ENCODE results near the gene WDR91.

The WDR91 gene

DNA sequence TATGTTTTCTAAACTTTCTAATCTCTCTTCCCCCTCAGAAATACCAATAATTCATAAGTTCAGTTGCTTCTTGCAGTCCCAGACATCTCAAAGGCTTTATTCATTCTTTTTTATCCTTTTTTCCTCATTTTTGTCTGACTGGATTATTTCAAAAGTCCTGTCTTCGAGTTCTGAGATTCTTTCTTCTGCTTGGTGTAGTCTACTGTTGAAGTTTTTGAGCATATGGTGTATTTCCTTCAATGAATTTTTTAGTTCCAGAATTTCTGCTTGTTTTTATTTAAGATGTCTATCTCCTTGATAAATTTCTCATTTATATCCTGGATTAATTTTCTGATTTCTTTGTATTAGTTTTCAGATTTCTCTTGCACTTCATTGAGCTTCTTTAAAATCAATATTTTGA is 55.0 kb downstream of the WDR91 start:
- TF ChIP-seq, protein P1, sequence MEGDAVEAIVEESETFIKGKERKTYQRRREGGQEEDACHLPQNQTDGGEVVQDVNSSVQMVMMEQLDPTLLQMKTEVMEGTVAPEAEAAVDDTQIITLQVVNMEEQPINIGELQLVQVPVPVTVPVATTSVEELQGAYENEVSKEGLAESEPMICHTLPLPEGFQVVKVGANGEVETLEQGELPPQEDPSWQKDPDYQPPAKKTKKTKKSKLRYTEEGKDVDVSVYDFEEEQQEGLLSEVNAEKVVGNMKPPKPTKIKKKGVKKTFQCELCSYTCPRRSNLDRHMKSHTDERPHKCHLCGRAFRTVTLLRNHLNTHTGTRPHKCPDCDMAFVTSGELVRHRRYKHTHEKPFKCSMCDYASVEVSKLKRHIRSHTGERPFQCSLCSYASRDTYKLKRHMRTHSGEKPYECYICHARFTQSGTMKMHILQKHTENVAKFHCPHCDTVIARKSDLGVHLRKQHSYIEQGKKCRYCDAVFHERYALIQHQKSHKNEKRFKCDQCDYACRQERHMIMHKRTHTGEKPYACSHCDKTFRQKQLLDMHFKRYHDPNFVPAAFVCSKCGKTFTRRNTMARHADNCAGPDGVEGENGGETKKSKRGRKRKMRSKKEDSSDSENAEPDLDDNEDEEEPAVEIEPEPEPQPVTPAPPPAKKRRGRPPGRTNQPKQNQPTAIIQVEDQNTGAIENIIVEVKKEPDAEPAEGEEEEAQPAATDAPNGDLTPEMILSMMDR (IDR thresholded peaks at IDR 0.05): no peak

DNA sequence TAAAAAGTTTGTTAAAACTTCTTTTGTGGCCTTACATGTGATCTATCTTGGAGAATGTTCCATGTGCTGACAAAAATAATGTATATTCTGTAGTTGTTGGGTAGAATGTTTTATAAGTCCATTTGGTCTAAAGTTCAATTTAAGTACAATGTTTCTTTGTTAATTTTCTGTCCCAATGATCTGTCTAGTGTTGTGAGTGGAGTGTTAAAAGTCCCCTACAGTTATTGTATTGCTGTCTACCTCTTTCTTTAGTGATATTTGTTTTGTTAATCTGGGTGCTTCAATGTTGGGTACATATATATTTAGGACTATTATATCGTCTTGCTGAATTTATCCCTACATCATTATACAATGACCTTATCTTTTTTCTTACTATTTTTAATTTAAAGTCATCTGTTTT is 56.6 kb downstream of the WDR91 start:
- TF ChIP-seq, protein P1 (IDR thresholded peaks at IDR 0.05): no peak

DNA sequence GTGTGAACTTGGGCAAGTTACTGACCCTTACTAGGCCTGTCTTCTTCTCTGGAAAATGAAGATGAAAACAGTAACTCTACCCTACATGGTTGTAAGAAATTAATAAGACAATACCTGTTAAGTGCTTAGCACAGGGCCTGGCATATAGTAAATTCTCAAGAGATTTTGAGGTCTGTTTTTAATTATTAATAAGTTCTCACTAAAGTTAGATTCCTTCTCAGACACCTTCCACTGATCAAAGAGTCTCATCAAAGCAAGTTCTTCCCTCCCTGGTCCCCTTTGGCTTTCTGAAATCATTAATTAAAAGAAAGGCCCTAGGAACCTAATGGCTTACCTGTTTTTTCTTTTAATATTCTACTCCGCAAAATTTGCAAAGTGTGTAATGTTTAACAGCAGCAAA is 58.9 kb downstream of the WDR91 start:
- TF ChIP-seq, protein P1 (IDR thresholded peaks at IDR 0.05): no peak

DNA sequence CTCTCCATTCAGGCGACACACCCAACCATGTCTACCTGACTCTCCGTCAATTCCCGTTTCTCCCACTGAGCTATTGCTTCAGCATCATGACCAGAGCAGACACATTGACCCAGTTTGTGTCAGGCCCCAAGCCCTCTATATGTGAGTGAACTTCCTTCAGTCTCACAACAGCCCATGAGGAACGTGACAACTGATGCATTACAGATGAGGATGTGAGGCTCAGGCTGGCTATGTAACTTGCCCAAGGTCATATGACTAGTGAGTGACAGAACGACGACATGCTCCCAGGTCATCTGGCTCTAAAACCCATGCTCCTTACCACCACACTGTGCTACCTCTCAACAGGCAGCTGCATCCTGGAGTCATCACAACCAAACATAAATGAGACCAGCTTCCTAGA is 59.8 kb downstream of the WDR91 start:
- TF ChIP-seq, protein P1 (IDR thresholded peaks at IDR 0.05): no peak

DNA sequence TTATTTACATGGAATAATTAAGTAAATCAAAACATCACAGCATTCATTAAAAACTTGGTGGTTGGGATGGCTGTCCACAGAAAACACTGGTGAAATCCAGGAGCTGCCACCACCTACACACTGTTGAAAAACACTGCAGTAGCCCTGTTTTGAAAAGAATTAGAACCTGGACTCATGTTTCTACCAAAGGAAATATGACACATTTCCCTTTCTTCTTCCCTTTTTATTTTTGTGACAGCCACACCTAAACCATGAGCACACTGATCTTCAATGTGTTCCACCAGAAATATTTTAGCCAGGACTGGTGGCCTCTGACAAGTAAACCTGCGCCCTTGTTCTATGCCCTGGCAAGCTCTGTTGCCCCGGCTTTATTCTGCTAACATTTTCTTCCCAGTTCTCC is 60.2 kb downstream of the WDR91 start:
- TF ChIP-seq, protein P1 (IDR thresholded peaks at IDR 0.05): no peak

DNA sequence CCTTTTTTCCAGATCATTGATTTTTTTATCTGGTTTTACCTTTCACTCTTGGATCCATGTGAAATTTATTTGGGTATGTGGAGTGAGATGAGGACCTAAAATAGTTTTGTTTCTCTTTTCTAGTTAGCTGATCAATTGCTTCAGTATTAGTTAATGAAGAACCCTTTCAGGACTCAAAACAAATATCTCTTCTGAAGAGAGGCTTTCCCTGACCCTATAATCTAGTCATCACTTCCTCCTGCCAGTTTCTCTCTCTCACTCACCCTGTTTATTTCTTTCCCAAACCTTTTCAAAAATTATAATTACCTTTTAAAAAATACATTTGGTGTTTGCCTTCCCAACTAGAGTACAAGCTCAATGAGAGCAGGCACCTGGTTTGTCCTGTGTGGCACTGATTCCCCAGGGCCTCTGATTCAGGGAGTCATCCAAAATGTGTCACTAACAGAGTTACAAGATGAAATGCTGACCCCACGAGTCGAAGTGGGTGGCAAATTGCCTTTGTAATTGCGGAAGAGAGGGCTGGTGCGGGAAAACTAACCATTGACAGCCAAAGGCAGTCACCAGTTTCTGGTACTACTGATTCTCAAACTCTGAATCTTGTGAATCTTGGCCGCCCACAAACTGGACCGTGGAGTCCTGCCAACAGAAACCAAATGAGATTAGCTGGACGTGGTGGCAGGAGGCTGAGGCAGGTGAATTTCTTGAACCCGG is 61.1 kb downstream of the WDR91 start:
- TF ChIP-seq, protein P1 (IDR thresholded peaks at IDR 0.05): no peak

DNA sequence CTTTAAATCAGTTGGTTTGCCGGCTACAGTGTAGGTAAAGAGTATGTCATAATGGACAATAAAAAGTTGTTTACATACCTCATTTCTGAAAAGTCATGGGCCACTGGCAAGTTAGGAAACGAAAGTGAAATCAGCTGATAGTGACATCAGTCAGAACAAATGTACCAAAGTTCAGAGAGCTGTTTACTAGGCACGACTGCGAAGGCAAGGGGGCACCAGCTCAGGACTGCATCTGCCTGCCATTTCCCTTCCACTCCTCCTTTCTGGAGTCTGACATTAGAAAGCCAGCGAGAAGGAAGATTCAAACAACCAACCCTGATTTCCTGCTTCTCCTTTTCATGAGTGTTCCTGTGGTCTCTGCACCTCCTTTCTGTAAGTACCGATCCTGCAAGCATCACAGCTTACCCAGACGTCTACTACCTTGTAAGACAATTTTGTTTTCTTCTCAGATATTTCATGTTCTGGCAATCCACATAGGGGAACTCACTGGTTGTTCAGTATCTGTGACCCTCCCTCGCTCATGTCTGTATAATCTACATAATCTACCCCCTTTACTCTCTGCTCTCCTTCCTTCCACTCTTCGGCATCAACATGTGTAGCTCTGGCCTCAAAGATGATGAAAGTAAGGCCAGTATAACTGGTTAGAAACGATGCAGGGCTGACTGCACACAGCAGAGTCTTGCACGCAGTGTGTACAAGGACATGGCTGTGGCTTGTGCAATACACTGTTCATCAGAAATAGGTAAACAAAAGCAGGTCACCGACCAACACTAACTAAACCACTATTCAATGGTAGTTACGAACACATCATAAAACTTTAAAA is 63.2 kb downstream of the WDR91 start, which contains the start of gene TMEM140:
TMEM140 (plus strand) TSS at position 174 of the 823 bp plus-strand sequence. CDS start 16,370 bp downstream, outside the sequence.
- TF ChIP-seq, protein P1 (IDR thresholded peaks at IDR 0.05): no peak

Data from LNCAP (cell line).